GM10266 (cell line): Measurements from ENCODE around the gene CCT8L2.
"Not testable (repeated sequence)": the region's sequence is repeated elsewhere in the genome, so short reads cannot be mapped to it uniquely, and the experiment has no call there.

Experiments
- DNase-seq: peaks from one replicate; pipeline ENCODE4 v3.0.0; 2012; ENCODE audit errors: extremely low spot score
- CTCF ChIP-seq: IDR thresholded peaks from 2 replicates; pipeline ENCODE4 v1.5.1; 2012; ENCODE audit warnings: mild to moderate bottlenecking, low read depth; ENCODE audit not compliant: control insufficient read depth, insufficient read depth; ENCODE audit errors: missing control alignments

The CCT8L2 gene

GRCh38 chr22:16603448-16603768, 10.8 kb upstream of the CCT8L2 start:
- no peak for TF ChIP-seq CTCF

GRCh38 chr22:16602728-16603447, 10.3 kb upstream of the CCT8L2 start:
- DNase-seq: not testable (repeated sequence)

More at GRCh38 chr22:16603448-16603768, 10.8 kb upstream of the CCT8L2 start:
- no peak for DNase-seq

GRCh38 chr22:16602224-16602727, 9.7 kb upstream of the CCT8L2 start:
- not testable (repeated sequence) for DNase-seq

- no peak for DNase-seq
Measured at GRCh38 chr22:16601437-16602223, 9.0 kb upstream of the CCT8L2 start.

GRCh38 chr22:16600644-16601436, 8.2 kb upstream of the CCT8L2 start:
- not testable (repeated sequence) for DNase-seq

More at GRCh38 chr22:16601437-16602223, 9.0 kb upstream of the CCT8L2 start:
- TF ChIP-seq CTCF: no peak

GRCh38 chr22:16599648-16600047, 7.0 kb upstream of the CCT8L2 start:
- not testable (repeated sequence) for DNase-seq

- DNase-seq: not testable (repeated sequence)
Measured at GRCh38 chr22:16595251-16595650, 2.6 kb upstream of the CCT8L2 start.

GRCh38 chr22:16594026-16594425, 1.4 kb upstream of the CCT8L2 start:
- no peak for TF ChIP-seq CTCF
- DNase-seq: no peak

GRCh38 chr22:16592231-16592630, 379 bp downstream of the CCT8L2 start:
- not testable (repeated sequence) for DNase-seq

GRCh38 chr22:16591136-16591535, 1.5 kb downstream of the CCT8L2 start:
- not testable (repeated sequence) for DNase-seq

GRCh38 chr22:16586991-16587390, 5.6 kb downstream of the CCT8L2 start:
- TF ChIP-seq CTCF: no peak
- no peak for DNase-seq
